Muscle layer of colon (tissue), 2 donors: Measurements from ENCODE around the gene PXDC1.

ENCODE experiments used
- H3K27ac ChIP-seq: one replicate; pipeline ENCODE4 v1.7.0; 2013; ENCODE audit warnings: low read depth, mild to moderate bottlenecking, low read length, moderate library complexity
- H3K27me3 ChIP-seq, 2 donors: one replicate each; pipeline ENCODE4 v1.7.0; 2013; ENCODE audit warnings: low read length in 2 of 2, mild to moderate bottlenecking in 2 of 2; ENCODE audit not compliant: insufficient read depth in 2 of 2, control insufficient read depth in 1 of 2
- H3K36me3 ChIP-seq: one replicate; pipeline ENCODE4 v1.7.0; 2013; ENCODE audit warnings: mild to moderate bottlenecking, low read length; ENCODE audit not compliant: insufficient read depth
- H3K4me1 ChIP-seq: one replicate; pipeline ENCODE4 v1.7.0; 2013; ENCODE audit warnings: mild to moderate bottlenecking, low read length; ENCODE audit not compliant: insufficient read depth
- H3K4me3 ChIP-seq, 2 donors: one replicate each; pipeline ENCODE4 v1.7.0; 2013; ENCODE audit warnings: low read length in 2 of 2, low read depth in 1 of 2, mild to moderate bottlenecking in 1 of 2, moderate library complexity in 1 of 2
- H3K9ac ChIP-seq: one replicate; pipeline ENCODE4 v1.7.0; 2013; ENCODE audit warnings: low read length
- H3K9me3 ChIP-seq: one replicate; pipeline ENCODE4 v1.7.0; 2013; ENCODE audit warnings: mild to moderate bottlenecking, low read length
- donor health status: abdominal sarcoma.
- donor health status: Adenocarcinoma of cecum.

Gene PXDC1

DNA sequence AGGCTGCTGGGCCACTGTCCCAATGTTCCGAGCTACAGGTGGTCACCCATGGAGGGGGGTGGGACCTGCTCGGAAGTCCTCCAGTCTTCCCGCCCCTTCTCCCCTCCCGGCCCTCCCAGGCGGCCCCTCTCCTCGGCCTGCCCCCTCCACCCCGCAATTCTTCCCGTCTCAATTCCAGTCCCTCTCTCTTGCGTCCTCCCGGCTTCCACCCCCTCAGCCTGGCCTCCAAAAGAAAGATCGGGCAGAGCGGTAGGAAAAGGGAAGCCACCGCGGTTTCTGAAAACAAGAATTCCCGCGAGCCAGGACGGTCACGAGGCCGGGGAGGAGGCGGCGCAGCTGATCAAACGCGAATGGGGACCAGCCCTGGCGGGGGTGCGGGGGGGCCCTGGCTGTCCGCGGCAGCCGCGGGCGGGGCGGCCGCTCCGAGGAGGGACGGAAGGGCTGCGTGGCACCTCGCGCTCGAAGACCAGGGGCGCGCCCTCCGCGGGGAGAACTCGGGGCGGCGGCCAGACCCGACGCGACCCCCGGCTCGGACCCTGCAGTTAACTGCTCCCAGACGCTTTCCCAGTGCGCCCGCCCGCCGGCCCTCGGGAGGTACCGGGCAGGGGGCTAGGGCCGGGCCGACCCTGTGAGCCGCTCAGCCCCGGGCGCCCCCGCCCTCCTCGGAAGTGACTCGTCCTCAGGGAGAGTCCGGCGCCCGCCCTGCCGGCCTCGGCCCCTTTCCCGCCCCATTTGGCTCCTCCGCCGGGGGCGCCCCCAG is 1.0 kb downstream of the PXDC1 start:
- Histone ChIP-seq H3K9ac (peak overlapping the region; percentile 72), H3K4me1 (peaks cover 43% of the 10 kb centered on the region)

DNA sequence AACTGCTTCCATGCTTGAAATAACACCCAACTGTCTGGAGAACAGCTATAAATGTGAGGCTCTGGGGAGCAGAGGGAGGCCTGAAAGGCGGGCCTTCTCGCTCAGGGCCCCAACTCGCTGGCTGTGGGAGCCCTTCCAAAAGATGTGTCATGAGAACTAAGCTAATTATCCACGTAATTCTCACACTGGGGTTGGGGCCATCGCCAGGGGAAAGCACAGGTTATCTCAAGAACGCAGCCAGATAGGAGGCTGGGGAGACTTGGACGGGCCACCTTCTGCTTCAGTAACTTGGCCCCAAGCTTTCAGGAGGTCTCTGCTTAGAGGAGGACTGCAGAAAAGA is 1.6 kb downstream of the PXDC1 start:
- H3K9ac ChIP-seq = peak overlapping the region; percentile 72
- peaks cover 7% of the 10 kb centered on the region for H3K36me3 ChIP-seq
- H3K27ac ChIP-seq = peak overlapping the region; percentile 97
- peak overlapping the region; percentile 63 to 83 for H3K4me3 ChIP-seq
- peaks cover 49% of the 10 kb centered on the region for H3K4me1 ChIP-seq
- H3K27me3 ChIP-seq = no peaks in the 10 kb centered on the region
- H3K9me3 ChIP-seq = no peaks in the 10 kb centered on the region

More for the DNA sequence above, 1.0 kb downstream of the PXDC1 start:
- Histone ChIP-seq H3K9me3 (no peaks in the 10 kb centered on the region), H3K27me3 (no peaks in the 10 kb centered on the region), H3K27ac (peak overlapping the region; percentile 97), H3K4me3 (peak overlapping the region; percentile 63 to 83), H3K36me3 (peaks cover 4% of the 10 kb centered on the region)

GRCh38 chr6:3749067-3749841 is 2.3 kb downstream of the PXDC1 start:
- Histone ChIP-seq H3K4me1 (peaks cover 54% of the 10 kb centered on the region), H3K9ac (peak overlapping the region; percentile 72), H3K27me3 (no peaks in the 10 kb centered on the region), H3K27ac (peak overlapping the region; percentile 97), H3K9me3 (no peaks in the 10 kb centered on the region), H3K4me3 (peak overlapping the region; percentile 63 to 83), H3K36me3 (peaks cover 7% of the 10 kb centered on the region)

GRCh38 chr6:3748208-3749066 is 3.1 kb downstream of the PXDC1 start:
- Histone ChIP-seq H3K27me3 (no peaks in the 10 kb centered on the region), H3K9ac (no peak overlapping the region), H3K9me3 (no peaks in the 10 kb centered on the region), H3K27ac (peak overlapping the region; percentile 97), H3K4me3 (peak overlapping the region in 1 of 2 donors; percentile 63), H3K4me1 (peaks cover 62% of the 10 kb centered on the region), H3K36me3 (peaks cover 7% of the 10 kb centered on the region)

DNA sequence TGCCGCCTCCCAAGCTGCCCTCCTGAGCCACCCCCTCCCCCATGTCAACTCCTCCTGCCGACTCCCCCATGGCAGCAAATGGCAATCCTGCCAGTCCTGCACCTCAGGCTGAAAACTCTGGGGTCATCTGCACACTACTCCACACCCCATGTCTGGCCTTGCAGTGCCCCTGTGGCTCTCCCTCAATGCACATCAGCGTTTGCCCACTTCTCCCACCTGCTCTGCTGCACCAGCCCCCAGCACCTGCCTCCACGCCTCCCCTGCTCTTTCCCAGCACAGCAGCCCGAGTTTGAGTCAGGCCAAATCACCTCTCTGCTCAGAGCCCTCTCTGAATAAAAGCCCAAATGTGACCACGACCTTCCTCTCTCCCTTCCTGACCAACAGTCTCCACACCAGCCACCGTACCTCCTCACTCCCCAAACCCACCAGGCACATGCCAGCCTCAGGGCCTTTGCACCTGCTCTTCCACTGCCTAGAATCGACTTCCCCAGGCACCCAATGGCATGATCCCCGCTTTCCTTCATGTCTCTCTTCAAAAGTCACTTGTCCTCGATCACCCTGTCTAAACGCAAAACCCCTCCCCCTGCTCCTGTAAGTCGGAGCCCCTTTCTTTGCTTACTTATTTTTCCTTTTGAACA is 4.3 kb downstream of the PXDC1 start:
- H3K9ac ChIP-seq = no peak overlapping the region
- no peaks in the 10 kb centered on the region for H3K9me3 ChIP-seq
- no peaks in the 10 kb centered on the region for H3K27me3 ChIP-seq
- H3K27ac ChIP-seq = no peak overlapping the region
- peaks cover 7% of the 10 kb centered on the region for H3K36me3 ChIP-seq
- no peak overlapping the region for H3K4me3 ChIP-seq
- peaks cover 72% of the 10 kb centered on the region for H3K4me1 ChIP-seq

GRCh38 chr6:3746696-3747095 is 4.8 kb downstream of the PXDC1 start:
- no peak overlapping the region for H3K9ac ChIP-seq
- H3K27me3 ChIP-seq = no peaks in the 10 kb centered on the region
- H3K9me3 ChIP-seq = no peaks in the 10 kb centered on the region
- H3K27ac ChIP-seq = no peak overlapping the region
- H3K4me3 ChIP-seq = no peak overlapping the region
- H3K36me3 ChIP-seq = peaks cover 7% of the 10 kb centered on the region
- H3K4me1 ChIP-seq = peaks cover 77% of the 10 kb centered on the region

- Histone ChIP-seq H3K9ac (no peak overlapping the region), H3K4me1 (peaks cover 82% of the 10 kb centered on the region), H3K9me3 (no peaks in the 10 kb centered on the region), H3K4me3 (no peak overlapping the region), H3K27ac (peak overlapping the region; percentile 54), H3K27me3 (no peaks in the 10 kb centered on the region), H3K36me3 (peaks cover 7% of the 10 kb centered on the region)
Measured at GRCh38 chr6:3746119-3746691, 5.3 kb downstream of the PXDC1 start.

DNA sequence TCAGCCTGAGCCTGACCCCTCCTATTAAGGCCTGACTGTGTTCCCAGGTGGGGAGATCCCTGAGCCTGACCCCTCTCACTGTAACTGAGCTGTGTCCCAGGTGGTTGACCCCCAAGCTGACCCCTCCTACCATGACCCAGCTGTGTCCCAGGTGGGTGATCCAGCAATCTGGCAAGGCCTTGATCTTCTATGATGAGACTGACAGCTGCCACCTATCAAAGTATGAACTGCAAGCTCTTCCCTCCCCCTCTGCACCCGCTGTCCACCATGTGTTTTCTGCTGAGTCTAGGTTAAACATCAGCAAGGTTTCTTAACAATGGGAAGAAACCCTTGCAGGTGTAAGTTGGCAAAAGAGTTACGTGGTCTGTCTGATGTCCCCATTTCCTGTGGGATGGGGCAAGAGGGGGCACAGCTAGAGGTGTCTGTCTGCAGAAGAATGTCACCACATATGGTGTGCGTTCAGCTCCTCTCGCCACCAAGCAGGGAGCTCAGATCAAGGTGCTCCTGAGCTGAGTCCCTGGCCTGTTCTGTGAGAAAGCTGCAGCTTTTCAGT is 5.9 kb downstream of the PXDC1 start:
- no peak overlapping the region for H3K9ac ChIP-seq
- H3K9me3 ChIP-seq = no peaks in the 10 kb centered on the region
- no peaks in the 10 kb centered on the region for H3K27me3 ChIP-seq
- peaks cover 7% of the 10 kb centered on the region for H3K36me3 ChIP-seq
- peaks cover 88% of the 10 kb centered on the region for H3K4me1 ChIP-seq
- no peak overlapping the region for H3K4me3 ChIP-seq
- H3K27ac ChIP-seq = no peak overlapping the region

DNA sequence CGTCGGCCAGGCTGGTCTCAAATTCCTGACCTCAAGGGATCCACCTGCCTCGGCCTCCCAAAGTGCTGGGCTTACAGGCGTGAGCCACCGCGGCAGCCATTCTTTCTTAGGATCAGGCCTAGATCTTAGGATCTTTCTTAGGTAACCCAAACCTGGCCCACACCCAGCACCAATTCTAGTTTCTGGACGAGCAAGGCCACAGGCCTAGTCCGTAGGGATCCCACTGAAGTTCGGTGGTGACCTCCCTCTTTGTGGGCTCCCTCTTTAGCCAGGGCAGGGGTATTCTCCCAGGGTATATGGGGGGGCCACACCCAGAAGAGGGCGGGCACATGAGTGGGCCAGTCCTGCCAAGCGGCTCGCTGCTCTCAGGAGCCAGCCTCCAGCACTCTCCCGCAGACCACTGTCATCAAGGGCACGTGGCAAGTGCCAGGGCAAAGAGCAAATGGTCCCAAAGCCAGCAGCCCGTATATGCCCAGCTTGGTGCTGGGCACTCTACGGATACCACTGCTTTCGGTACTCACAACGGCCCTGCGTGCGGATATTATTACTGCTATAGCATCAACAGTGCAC is 6.5 kb downstream of the PXDC1 start:
- no peaks in the 10 kb centered on the region for H3K9me3 ChIP-seq
- H3K27me3 ChIP-seq = no peaks in the 10 kb centered on the region
- H3K4me1 ChIP-seq = peaks cover 94% of the 10 kb centered on the region
- no peak overlapping the region for H3K27ac ChIP-seq
- no peak overlapping the region for H3K9ac ChIP-seq
- H3K36me3 ChIP-seq = peaks cover 7% of the 10 kb centered on the region
- H3K4me3 ChIP-seq = no peak overlapping the region

DNA sequence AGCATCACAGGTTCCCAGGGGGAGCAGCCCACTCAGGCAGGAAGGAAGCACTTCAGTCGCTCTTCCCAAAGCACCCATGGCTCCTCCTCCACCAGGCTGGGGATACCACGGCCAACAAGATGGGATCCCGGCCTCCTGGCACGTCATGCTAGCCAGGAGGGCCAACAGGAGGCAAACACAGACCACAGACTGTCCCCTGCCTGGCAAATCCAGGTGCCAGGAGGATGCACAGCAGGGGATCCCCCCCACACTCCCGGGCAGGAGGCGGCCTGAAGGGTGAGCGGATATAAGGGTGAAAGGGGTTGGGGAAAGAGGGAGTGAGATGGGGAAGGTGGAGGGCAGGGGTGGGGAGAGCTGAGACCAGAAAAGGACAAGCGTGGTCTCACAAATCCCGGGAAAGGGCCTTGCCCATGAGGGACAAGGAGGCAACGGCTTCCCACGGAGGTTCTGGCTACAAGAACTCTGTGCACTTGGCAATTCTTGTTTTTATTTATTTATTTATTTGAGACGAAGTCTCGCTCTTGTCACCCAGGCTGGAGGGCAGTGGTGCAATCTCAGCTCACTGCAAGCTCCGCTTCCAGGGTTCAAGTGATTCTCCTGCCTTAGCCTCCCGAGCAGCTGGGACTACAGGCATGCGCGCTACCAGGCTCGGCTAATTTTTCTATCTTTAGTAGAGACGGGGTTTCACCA is 7.2 kb downstream of the PXDC1 start:
- H3K4me1 ChIP-seq = peaks cover 93% of the 10 kb centered on the region
- no peak overlapping the region for H3K4me3 ChIP-seq
- H3K9ac ChIP-seq = no peak overlapping the region
- H3K36me3 ChIP-seq = peaks cover 7% of the 10 kb centered on the region
- no peaks in the 10 kb centered on the region for H3K27me3 ChIP-seq
- no peaks in the 10 kb centered on the region for H3K9me3 ChIP-seq
- peak overlapping the region; percentile 70 for H3K27ac ChIP-seq
